GM18519 (cell line): ENCODE results near the gene CALCB.
"Not testable (repeated sequence)": the region's sequence is repeated elsewhere in the genome, so short reads cannot be mapped to it uniquely, and the experiment has no call there.

Experiments used
- ATAC-seq: cut with Tn5 transposase; IDR thresholded peaks from one replicate; pipeline ENCODE4 v1.9.1; 2021; ENCODE audit warnings: mild to moderate bottlenecking, moderate library complexity; ENCODE audit not compliant: unreplicated experiment, low FRiP score

CALCB gene, protein sequence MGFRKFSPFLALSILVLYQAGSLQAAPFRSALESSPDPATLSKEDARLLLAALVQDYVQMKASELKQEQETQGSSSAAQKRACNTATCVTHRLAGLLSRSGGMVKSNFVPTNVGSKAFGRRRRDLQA

DNA sequence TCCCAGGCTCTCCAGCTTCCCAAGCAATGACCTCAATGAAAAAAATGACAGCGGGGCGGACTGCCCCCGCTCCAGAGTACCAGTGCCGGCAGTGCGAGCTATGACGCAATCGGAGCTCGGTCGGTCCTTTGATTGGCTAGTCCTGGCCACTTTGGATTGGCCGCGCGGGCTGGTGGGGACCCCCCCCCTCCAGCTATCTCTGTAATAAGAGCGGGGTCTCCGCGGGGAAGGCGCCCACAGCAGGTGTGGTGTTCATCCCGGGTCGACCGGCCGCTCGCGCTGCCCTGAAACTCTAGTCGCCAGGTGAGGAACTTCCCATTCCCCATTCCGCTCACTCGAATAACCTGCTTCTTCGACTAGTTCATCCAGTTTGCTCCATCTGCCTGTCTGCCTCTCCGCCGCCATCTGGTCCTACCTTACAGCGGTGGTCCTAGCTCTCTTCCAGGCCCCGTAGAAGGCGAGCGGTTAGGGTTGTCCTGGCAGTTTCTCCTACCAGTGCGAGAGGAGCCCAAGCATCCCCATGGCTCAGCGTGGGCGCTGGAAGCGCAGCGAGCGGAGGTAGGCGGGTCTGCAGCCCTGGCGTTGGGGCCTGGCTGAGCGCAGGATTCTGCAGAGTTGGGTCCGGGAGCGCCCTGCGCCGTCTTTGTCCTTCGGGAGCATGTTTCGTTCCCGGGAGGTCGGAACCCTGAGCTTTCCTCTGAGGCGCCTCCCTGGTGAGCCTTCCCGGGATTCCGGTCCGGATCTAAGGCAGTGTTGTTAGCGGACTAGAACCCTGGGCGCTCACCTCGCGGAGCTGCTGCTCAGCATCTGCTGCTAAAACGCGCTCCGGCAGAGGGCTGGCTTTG, at the start of gene CALCB:
Gene CALCB (plus strand): TSS at position 233 of the 845 bp plus-strand sequence. CDS start 1,126 bp downstream, outside the sequence.
- no peak for ATAC-seq

GRCh38 chr11:15027011-15027410, 46.4 kb upstream of the CALCB start:
- ATAC-seq, result no peak

DNA sequence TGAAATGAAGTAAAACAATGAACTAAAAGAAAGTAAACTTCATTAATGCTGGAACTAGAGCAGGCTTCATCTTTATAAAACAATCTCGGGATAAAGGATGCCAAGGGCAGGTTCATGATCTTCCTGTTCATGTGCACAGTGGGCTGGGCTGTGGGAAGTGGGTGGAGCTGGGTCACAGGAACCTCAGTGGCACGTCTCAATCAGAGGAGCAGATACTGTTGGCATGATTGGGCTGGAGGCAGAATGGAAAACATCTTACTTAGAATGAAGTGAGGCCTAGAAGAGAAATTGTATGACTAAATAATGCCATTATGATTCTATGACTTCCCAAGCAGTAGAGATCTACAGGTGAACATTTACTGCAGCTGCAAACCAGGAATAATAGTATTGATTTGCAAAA, 45.4 kb upstream of the CALCB start:
- ATAC-seq, result no peak

DNA sequence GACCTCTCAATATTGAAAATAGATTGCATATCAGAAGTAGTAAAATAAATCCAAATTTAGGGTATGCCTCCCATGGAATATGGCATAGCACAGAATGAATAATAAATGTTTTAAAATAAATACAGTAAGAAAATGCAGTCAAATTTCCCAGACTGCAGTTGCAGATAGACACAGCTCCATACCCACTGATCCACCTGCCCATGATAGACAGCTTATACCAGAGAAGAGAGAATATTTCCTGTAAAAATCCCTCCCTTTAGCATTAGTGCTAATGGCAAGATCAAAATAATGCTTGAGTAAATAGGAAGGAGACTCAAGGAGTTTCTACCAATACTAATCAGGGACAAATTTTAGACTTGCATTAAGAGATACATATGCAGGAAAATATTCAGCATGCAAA, 45.0 kb upstream of the CALCB start:
- no peak for ATAC-seq

DNA sequence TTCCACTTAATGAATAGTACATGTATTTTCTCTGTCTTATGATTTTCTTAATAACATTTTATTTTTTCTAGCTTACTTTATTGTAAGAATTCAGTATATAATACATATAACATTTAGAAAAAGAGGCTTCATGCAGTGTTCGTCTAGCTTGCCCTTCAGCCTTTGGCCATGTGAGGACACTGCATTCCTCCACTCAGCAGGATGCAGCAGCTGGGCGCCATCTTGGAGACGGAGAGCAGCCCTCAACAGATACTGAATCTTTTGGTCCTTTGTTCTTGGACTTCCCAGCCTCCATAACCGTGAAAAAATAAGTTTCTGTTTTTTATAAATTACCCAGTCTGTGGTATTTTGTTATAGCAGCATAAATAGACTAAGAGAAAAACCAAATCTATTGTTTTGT, 41.4 kb upstream of the CALCB start:
- ATAC-seq, result not testable (repeated sequence)

GRCh38 chr11:15034687-15035267, 38.6 kb upstream of the CALCB start:
- ATAC-seq, result no peak

GRCh38 chr11:15035283-15035682, 38.1 kb upstream of the CALCB start:
- ATAC-seq, result no peak

GRCh38 chr11:15038963-15039362, 34.4 kb upstream of the CALCB start:
- ATAC-seq, result no peak

DNA sequence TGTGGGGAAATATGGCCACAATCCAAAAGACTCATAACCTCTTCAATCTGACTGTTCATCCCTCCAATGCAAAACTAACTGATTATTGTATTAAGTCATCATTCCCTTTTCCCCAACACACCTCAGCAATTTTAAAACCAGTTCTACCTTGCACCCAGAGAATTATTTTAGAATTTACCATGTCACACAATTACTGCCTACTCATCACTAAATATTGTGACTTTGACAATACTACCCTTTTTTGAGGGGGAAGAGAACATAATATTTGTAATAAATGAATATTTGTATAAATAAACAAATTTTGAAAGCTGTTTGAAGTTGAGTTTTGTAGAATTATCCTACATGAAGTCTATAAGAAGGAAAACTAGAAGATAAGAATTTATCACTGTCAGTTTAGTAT, 28.2 kb upstream of the CALCB start:
- no peak for ATAC-seq

DNA sequence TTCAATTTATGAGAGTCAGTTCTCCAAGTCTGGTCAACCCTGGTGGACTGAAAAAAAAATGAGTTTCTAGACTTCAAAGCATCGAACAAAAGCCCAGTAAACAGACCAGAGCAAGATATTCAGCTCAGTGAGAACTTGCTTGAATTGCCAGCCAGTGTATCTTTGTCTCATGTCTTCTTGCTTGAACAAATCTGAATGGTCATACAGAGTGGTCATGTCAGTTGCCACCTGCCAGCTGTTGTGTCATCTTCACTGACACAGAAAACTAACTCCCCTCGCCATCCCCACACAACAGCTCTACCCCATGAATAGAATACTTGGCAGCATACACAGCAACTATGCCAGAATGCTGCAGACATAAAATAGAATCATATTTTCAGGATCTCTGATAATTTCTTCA, 27.5 kb upstream of the CALCB start:
- ATAC-seq, result no peak

DNA sequence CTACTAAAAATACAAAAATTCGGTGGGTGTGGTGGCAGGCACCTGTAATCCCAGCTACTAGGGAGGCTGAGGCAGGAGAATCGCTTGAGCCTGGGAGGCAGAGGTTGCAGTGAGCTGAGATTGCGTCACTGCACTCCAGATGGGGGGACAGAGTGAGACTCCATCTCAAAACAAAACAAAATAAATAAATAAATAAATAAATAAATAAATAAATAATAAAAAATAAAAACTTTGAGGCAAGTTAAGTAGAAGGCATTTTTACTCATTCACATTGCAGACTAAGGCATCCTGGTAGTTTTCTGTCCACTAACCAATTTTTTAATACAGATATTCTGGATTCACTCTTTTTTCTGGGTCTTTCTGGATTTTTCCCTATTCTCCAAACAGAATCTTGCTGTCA, 26.7 kb upstream of the CALCB start:
- ATAC-seq, result not testable (repeated sequence)

DNA sequence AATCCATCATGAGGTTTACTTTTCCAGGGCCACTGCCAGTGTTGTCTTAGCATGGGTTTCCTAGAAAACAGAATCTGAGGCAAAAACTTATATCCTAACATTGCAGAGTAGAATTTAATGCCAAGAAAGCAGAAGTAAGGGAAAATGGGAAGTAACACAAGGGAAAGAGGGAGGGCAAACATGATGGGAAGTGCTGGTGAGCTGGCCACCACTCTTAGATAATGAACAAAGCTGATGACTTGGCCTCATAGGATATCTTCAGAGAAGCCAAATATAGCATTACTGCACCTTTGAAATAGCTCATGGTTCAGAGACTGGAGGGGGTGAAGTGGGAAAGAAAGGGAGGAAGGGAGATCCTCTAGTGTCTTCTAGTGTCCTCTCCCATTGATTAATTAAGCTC, 24.8 kb upstream of the CALCB start:
- no peak for ATAC-seq

DNA sequence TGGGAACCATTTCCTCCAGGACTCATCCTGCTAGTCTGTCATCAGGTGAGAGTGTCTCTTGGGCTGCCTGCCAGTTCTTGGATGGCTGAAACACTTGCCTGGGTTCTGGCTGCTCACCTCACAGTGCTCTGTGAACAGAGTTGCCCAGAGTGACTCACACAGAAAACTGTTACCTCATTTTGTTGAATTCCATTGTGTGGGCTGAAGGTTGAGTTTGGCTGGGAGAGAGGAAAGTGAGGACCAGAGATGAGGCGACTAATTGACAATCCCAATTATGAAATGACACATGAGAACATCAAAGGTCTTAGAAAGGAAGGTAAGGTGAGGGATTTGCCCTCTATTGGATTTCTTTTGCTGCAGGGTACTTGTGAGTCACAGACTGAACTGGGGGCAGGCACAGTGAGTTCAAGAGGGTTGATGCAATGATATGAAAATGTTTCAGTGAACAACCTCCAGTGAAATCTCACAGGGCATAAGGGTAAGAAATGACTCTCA, 20.2 kb upstream of the CALCB start:
- no peak for ATAC-seq

DNA sequence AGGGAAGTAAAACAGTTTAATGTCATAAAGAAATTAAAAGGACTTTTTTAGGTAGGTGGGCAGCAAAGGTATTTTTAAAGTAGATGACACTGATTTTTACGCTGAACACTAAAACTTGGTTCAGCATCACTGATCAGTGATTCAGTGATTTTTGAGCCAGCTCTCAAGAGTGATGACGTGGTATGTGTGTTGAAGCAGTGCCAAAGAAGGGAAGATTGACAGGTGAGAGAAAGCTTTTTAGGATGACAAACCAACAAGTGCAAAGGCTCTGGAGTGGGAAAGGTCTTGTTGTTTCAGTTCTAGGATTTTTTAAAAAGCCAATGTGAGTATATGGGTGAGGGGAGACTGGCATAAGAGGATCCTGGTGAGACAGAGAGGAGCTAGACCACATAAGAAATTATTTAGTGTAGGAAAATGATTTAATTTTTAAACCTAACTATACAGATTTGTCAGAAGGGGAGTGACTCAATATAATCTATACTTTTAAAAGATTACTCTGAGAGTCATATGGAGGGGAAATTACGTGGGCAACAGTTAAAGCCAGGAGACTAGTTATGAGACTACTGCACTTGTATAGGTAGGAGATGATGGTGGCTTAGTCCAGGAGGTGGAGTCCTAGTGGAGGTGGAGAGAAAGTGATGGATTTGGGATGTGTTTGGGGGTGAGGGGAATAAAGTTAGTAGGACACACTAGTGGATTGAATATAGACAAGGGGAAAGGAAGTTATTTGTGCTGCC, 17.6 kb upstream of the CALCB start:
- no peak for ATAC-seq

DNA sequence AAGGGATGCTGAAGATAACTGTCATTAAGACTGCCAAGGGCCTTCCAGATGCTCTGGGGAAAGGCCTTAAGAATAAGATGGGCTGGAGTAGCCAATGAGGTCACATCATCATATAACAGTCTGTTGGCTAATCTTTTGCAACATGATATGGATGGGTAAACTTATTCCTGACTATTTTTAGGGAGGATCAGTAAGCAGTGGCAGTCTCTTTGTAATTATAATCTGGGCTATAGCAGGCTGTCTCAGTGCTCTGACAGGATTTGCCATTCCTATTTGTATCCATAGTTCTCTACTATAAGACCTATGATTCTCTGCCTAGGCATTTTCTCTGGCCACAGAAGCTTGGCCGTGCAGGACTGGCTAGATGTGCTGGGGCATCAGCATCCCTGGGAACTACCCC, 16.1 kb upstream of the CALCB start:
- no peak for ATAC-seq

GRCh38 chr11:15059132-15059915, 14.1 kb upstream of the CALCB start:
- ATAC-seq, result no peak

GRCh38 chr11:15062599-15062998, 10.8 kb upstream of the CALCB start:
- no peak for ATAC-seq

- ATAC-seq, result not testable (repeated sequence)
Measured at GRCh38 chr11:15069751-15070150, 3.6 kb upstream of the CALCB start.

DNA sequence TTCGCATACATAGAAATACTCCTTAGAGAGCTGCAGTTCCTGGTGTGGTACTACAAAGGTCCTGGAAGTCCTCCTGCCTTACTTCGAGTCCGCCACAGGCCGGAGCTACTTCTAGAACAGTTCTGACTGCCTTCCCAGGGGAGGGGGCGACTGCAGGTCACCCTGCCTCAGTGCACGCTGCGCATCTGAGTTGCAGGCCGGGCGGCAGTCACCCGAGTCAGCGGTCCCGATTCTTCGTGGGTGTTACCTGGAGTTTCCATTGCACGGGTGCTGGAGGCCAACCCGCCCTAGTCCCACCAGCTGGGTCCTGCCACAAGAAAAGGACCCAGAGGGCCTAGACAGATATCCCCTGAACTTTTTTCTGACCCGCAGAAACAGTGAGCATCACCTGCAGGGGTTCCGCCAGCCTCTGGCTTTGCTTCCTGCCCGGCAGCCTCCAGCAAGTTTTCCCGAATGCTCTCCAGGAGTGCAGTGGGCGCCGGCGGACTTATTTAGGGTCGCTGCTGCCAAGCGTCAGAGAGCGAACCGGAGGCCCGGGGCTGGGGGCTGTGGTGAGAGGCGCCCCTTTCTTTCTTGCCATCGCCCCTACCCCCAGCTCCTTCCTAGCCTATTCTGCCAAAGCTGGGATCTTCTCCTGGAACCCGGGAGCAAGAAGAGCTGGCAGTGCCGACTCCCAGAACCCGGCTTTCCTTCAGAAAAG, 1.7 kb upstream of the CALCB start:
- ATAC-seq, result no peak
